NCI-H748 treated with DMSO at 0.1 percent for 48 hours (cell line): ENCODE data around the gene MGLL.
"Not testable (repeated sequence)": the region's sequence is repeated elsewhere in the genome, so short reads cannot be mapped to it uniquely, and the experiment has no call there.

ENCODE experiments used
- DNase-seq: peaks from one replicate; lab custom pipeline; 2025; lab: John Stamatoyannopoulos, UW

MGLL gene

DNA sequence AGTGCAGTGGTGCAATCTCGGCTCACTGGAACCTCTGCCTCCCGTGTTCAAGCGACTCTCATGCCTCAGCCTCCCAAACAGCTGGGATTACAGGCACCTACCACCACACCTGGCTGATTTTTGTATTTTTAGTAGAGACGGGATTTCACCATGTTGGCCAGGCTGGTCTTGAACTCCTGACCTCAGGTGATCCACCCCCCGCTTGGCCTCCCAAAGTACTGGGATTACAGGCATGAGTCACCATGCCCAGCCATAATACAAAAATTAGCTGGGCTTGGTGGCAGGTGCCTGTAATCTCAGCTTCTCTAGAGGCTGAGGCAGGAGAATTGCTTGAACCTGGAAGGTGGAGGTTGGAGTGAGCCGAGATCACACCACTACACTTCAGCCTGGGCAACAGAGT is 167.3 kb downstream of the MGLL start:
- DNase-seq = not testable (repeated sequence)

DNA sequence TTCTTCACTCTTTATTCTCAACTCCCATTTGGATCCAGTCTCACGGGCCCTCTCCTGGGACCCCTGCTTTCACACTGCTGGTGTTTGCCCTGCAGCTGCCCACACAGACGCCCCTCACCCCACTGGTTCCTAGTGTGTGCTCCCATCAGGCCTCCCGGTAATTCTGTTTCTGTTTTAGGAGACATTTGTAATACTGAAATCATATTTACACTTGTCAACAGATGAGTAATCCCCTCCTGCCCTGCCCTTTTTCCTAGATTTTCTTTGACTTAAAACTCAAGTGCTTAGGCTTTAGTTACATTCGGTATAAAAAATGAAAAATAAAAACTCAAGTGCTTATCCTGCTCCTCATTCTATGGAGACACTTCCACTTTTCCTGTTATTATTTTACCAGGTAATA is 167.9 kb downstream of the MGLL start:
- no peak for DNase-seq

DNA sequence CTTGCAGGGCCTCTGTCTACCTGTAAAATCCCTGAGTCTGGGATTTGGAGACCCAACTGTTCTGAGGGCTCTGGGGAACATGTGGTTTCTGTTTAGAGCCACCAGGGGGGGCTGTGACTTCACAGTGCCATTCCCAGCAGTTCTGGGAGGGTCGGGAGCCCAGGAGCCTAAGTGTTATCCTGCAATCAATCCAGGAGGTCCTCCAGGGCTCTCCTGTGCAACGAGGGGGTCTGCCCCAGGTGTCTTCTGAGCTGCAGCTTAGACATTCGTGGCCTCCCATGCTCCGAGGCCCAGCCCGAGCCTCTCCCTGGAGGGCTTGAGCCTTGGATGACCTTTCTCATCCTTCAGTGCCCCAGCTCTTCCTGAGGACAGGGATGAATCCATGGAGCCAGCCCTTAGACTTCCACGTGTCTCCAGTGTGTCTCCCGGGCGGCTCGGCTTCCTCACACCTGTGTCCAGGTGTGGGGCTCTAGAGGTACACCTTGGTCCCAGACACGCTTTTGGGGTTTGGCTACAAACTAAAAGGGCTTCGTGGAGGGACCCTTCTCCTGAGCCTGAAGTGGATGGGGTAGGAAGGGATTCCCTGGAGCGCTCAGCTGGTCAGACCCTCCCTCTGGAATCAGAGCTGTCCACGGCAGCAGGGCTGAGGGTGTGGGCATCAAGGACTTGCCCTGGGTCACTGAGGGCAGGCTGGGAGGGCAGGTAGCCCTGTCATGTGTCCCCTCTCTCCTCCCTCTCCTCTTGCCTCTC is 169.9 kb downstream of the MGLL start:
- no peak for DNase-seq

DNA sequence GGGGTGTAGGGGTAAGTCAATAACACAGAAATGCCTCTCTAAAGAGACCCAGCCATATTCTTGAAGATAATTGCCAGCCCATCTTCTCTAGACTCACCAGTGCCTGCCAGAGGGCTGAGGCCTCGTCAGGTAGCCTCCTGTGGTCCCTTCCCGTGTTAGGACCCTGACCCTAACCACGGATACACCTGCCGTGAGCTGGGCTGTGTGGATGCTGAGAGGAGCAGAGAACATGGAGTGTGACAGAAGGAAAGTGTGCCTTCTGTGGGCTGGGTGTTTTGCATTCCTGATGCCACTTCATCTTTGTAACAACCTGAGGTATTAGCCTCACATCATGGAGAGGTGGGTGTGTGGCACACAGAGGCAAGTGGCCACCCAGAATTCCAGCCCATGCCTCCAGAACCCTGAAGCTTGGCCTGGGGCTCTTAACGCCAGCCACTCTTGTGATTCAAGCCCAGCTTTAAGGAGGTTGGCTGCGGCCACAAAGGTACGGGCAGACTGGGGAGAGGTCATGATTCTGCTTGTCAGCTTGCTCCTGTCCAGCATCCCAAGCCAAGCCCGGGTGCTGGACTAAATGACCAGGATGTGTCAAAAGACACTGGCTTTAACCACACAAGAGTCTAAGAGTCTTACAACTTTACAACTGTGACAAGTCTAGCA is 170.7 kb downstream of the MGLL start:
- DNase-seq = no peak

DNA sequence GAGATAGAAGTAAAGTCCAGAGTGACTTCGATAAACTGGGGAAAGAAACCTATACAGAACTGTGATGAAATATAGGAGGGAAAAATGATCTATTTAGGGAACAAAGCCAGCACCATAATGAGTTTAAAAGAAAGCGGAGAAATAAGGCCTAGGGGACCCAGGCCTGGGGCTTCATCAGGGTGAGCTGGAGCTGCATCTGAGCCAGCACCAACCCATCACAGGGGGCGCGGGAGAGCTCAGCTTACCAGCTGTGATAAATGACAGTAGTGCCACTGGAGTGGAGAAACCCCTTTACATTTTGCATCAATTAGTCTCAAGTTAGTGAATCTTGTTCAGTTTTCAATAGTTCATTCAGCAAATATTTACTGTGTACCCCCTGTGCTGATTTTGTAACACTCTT is 172.1 kb downstream of the MGLL start:
- no peak for DNase-seq

DNA sequence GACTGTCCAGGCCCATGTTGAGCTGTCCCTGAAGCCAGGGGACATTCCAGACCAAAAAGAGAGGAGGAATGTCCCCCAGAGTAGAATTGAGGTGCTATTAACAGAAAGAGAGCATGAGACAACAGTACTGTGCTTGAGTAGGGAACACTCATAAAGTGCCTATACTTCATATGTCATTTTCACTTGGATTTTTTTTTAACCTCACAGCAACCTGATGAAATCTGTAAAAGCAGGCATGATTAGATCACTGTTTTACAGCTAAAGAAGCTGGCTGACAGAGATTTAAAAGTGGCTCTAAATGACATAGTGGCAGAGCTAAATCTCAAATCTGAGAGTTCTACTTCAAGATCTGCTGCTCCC is 174.5 kb downstream of the MGLL start:
- DNase-seq = no peak

DNA sequence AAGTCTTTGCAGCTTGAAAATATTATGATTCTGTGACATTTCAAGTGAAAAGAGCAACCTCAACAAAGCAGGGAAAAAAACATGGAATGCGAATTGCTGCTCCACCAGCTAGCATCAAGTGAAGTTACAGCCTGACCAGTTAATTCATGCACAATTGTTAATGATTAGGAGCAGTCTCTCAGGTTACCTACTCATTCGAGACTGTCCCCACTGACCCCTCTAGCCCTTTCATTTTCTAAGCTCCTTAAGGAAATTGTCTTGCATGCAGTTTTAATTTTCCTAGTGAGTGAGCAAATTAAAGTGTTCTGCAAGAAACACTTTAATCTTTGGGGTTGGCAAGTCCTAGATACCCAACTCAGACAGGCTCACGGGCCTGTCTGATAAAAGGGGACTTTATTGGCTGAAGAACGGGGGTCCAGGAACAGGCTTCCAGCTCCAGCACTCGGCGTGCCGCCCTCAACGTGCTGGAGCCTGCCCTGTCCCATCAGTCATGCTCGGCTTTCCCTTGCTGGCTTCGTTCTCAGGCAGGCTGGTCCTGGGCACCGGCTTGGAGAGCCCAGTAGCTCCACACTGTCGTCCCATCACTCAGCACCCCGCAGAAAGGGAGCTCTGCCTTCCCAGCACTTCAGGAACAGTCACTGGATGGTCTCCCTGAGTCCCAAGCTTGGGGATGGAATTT is 175.0 kb downstream of the MGLL start:
- DNase-seq = no peak

DNA sequence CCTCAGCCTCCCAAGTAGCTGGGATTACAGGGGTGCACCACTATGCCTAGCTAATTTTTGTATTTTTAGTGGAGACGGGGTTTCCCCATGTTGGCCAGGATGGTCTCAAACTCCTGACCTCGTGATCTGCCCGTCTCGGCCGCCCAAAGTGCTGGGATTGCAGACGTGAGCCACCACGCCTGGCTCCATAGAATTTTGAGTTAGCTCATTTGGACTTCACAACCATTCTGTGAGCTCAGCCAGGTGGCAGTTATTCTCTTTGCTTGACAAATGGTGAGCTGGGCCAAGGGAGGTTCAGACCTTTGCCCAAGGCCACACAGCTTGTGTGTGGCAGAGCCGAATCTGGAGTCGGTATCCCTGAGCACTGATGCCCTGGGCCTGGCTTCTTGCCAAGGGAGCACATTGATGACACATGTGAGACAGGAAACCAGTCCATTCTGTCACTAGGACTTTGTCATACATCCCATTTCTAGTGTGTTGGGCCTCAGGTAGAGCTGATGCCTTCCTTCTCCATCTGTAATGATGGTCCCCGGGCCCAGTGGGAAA is 175.7 kb downstream of the MGLL start:
- no peak for DNase-seq

DNA sequence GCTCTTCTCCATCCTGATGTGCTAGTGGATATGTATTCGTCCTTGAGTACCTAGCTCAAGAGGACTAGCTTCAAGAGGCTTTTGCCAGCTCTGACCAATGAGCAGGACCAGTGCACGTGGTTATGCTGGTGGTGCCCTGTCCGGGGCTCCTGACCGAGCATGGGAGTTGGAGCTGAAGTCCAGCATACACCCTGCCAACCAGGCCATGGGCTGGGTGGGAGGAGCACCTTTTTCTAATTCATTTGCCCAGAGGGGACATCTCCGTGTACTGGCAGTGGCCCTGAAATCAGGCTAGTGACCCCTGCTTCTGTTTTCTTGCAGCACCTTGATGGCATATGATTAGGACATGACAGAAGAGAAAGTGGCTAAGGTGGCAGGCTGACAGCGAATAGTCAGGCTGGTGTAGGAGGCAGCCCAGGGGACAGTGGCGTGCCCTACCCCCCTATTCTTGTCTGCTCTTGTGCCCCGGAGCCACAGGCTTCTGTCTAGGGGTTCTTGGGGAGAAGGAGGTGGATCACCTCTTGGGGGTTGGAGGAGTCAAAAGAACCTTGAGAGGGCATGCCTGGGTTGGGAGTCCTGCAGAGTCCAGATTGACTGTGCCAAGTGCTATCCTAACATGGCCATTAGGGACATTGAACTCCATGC is 176.8 kb downstream of the MGLL start:
- DNase-seq = no peak

DNA sequence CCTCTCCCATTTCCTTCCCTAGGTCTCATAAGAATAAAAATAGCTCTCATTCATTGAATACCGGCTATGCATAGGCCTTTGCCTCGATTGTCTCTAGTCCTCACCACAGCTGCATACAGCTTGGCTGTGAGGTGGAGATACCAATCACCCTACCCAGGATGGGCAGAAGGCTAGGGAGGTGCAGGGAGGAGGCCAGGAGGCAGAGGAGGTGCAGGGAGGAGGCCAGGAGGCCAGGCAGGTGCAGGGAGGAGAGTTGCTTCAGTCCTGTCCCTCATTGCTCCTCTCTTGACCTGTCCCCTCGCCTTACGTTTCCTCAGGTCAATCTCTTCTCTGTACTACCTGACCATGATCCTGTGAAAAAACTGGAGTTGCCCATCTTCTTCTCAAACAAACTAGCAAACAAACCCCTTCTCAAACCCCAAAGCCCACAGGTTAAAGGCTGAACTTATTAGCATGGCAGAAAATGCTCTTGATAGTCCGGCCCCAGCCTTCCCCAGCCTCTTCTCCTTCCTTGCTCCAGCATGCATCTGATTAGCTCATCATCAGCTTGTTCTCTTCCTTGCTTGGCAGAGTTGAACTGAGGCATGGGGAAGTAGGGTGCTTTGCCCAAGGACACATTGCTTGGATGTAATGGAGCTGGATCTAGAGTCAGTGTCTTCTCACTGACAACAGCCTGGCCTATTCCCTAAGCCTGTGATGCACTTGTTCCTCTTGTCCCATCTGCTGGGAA is 177.5 kb downstream of the MGLL start:
- no peak for DNase-seq

DNA sequence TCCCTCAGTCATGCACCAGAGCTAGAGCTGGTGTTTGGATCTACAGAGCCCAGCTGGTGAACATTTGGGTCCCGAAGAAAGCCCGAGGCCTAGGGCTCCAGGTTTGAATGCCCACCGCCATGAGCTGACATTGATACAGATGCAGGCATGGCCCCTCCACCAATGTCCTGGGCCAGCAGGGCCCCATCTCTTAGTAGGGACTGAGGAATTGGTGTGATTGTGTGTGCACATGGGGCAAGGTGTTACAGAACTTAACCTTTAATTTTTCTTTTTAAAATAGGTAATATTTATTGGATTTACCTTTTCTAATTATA is 182.3 kb downstream of the MGLL start:
- no peak for DNase-seq

DNA sequence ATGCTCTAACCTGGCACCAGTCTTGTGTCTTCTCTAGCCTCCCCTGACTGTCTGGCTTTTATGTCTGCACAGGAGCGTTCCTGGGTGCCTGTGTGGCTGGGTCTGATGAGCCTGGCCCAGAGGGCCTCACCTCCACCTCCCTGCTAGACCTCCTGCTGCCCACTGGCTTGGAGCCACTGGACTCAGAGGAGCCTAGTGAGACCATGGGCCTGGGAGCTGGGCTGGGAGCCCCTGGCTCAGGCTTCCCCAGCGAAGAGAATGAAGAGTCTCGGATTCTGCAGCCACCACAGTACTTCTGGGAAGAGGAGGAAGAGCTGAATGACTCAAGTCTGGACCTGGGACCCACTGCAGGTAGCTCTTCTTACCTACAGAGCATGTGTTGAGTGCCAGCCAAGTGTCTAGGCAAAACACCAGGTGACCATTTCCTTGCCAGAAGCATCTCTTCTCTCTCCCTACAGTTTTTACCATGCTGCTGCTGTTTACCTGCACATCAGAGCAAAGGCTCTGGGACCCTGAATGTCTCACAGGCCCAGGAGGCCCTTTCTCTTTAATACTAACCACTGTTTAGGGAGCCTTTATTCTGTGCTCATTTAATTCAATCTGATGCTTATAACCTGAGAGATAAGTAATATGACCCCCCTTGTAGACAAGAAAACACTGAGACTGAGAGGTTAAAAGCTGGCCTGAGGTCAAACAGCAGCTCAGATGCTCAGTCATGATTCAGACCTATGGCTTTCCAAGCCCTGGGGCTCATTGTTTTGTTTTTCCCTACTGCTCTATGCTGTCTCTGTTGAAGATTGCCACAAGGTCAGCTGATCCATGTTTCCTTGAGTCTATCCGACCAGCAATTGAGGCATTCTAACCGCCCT is 182.9 kb downstream of the MGLL start:
- DNase-seq = no peak
